Common myeloid progenitor, CD34-positive (primary cell): Measurements from ENCODE around the gene PPAN.
A peak's percentile ranks its signal among the peaks of the same experiment; 100 is the strongest.

Experiments
- CTCF ChIA-PET: fragments of 350-600 bp; sonication (Branson Sonifier 250); formaldehyde crosslinking; loops from one replicate; lab custom pipeline; 2021; ENCODE audit warnings: antibody characterized with exemption; lab: Charles Lee
- POLR2A ChIA-PET: fragments of 350-600 bp; sonication (Branson Sonifier 250); formaldehyde crosslinking; loops from one replicate; lab custom pipeline; 2021; ENCODE audit warnings: antibody characterized with exemption; lab: Charles Lee
- DNase-seq, 3 donors: peaks; one replicate each; pipeline versions ENCODE4 v3.0.0 to v3.0.0-alpha.2; 2013
- H3K27ac ChIP-seq, 2 experiments: 1 replicate in 1 of 2; 2 replicates in 1 of 2; pipeline ENCODE4 v1.7.0; 2013; ENCODE audit warnings: inconsistent platforms in 2 of 2, low read length in 2 of 2, mild to moderate bottlenecking in 2 of 2, low read depth in 1 of 2, moderate library complexity in 1 of 2; ENCODE audit not compliant: severe bottlenecking in 2 of 2, insufficient read depth in 1 of 2, poor library complexity in 1 of 2
- H3K27me3 ChIP-seq, 5 experiments: replicated peaks in 2 of 5; 1 replicate in 3 of 5; 2 replicates in 2 of 5; pipeline versions ENCODE4 v1.6.1 to v1.7.0; 2013; ENCODE audit warnings: low read length in 4 of 5, mild to moderate bottlenecking in 2 of 5, moderate library complexity in 2 of 5, inconsistent platforms in 1 of 5; ENCODE audit not compliant: insufficient read depth in 5 of 5, control insufficient read depth in 4 of 5
- H3K36me3 ChIP-seq, 4 experiments: 1 replicate in 2 of 4; 2 replicates in 2 of 4; pipeline versions ENCODE4 v1.6.1 to v1.7.0; 2013; ENCODE audit warnings: low read length in 3 of 4, control low read depth in 1 of 4, mild to moderate bottlenecking in 1 of 4; ENCODE audit not compliant: control insufficient read depth in 4 of 4, insufficient read depth in 4 of 4
- H3K4me1 ChIP-seq, 4 experiments: 1 replicate in 3 of 4; 2 replicates in 1 of 4; pipeline versions ENCODE4 v1.6.1 to v1.7.1; 2013; ENCODE audit warnings: low read length in 3 of 4, mild to moderate bottlenecking in 3 of 4, control low read depth in 1 of 4, inconsistent platforms in 1 of 4, moderate library complexity in 1 of 4; ENCODE audit not compliant: control insufficient read depth in 4 of 4, insufficient read depth in 4 of 4; ENCODE audit errors: control extremely low read depth in 1 of 4
- H3K4me3 ChIP-seq, 7 experiments: 1 replicate in 4 of 7; 2 replicates in 3 of 7; pipeline versions ENCODE4 v1.5.1 to v1.7.0; 2013; ENCODE audit warnings: mild to moderate bottlenecking in 7 of 7, low read length in 6 of 7, moderate library complexity in 6 of 7, inconsistent platforms in 2 of 7, low read depth in 2 of 7, control low read depth in 1 of 7; ENCODE audit not compliant: insufficient read depth in 4 of 7, control insufficient read depth in 1 of 7; ENCODE audit errors: extremely low read depth in 1 of 7
- H3K9me3 ChIP-seq, 5 experiments: 1 replicate in 4 of 5; 2 replicates in 1 of 5; pipeline versions ENCODE4 v1.6.1 to v1.7.1; 2013; ENCODE audit warnings: low read length in 4 of 5, mild to moderate bottlenecking in 2 of 5, inconsistent platforms in 1 of 5, low read depth in 1 of 5, moderate library complexity in 1 of 5; ENCODE audit not compliant: control insufficient read depth in 4 of 5, insufficient read depth in 2 of 5; ENCODE audit errors: control extremely low read depth in 1 of 5
- WGBS: methylation state at CpG from one replicate; pipeline ENCODE4 v1.1.5; 2013; ENCODE audit not compliant: insufficient coverage; 5-methylcytosine and 5-hydroxymethylcytosine counted together

PPAN gene

GRCh38 chr19:10086591-10087192, 19.5 kb upstream of the PPAN start:
- CTCF ChIA-PET, result no interaction called here
- peaks cover 0 to 2% (median 0%) of the 10 kb centered on the region in 5 experiments for H3K27me3 ChIP-seq
- peak overlapping the region; percentile 78 to 92 (median 87) for H3K4me3 ChIP-seq
- peaks cover 4 to 25% (median 19%) of the 10 kb centered on the region in 4 experiments for H3K36me3 ChIP-seq
- POLR2A ChIA-PET, result no interaction called here
- DNase-seq, result peak in 2 of 3 donors; percentile 47 to 58
- peaks cover 0 to 3% (median 0%) of the 10 kb centered on the region in 5 experiments for H3K9me3 ChIP-seq
- peaks cover 0 to 17% (median 7%) of the 10 kb centered on the region in 4 experiments for H3K4me1 ChIP-seq
- 5% methylated on average over 28 of the region's 43 CpGs for WGBS
- H3K27ac ChIP-seq, result peak overlapping the region in 1 of 2 experiments; percentile 64

- Histone ChIP-seq H3K36me3 (peaks cover 4 to 32% (median 24%) of the 10 kb centered on the region in 4 experiments), H3K27ac (no peak overlapping the region), H3K9me3 (peaks cover 0 to 3% (median 0%) of the 10 kb centered on the region in 5 experiments), H3K4me1 (peaks cover 0 to 17% (median 7%) of the 10 kb centered on the region in 4 experiments), H3K4me3 (peak overlapping the region in 6 of 7 experiments; percentile 78 to 92 (median 88)), H3K27me3 (peaks cover 0 to 2% (median 0%) of the 10 kb centered on the region in 5 experiments)
- CTCF ChIA-PET, result no interaction called here
- DNase-seq, result no peak
- POLR2A ChIA-PET, result no interaction called here
- WGBS, result 92% methylated on average over 9 of the region's 18 CpGs
Measured at GRCh38 chr19:10087296-10088061, 18.7 kb upstream of the PPAN start.

- Histone ChIP-seq H3K27me3 (no peaks in the 10 kb centered on the region), H3K4me3 (no peak overlapping the region), H3K9me3 (peaks cover 0 to 3% (median 0%) of the 10 kb centered on the region in 5 experiments), H3K4me1 (peaks cover 0 to 17% (median 7%) of the 10 kb centered on the region in 4 experiments), H3K36me3 (peaks cover 5 to 45% (median 29%) of the 10 kb centered on the region in 4 experiments), H3K27ac (no peak overlapping the region)
- POLR2A ChIA-PET, result no interaction called here
- 100% methylated on average over 3 of the region's 6 CpGs for WGBS
- DNase-seq, result no peak
- CTCF ChIA-PET, result no interaction called here
Measured at GRCh38 chr19:10088949-10089554, 17.1 kb upstream of the PPAN start.

- no peak overlapping the region for H3K27ac ChIP-seq
- H3K27me3 ChIP-seq, result no peaks in the 10 kb centered on the region
- H3K36me3 ChIP-seq, result peaks cover 5 to 45% (median 29%) of the 10 kb centered on the region in 4 experiments
- CTCF ChIA-PET, result interaction anchor here (1.1 kb wide), 1 partner anchor 136 kb away, joined by 3 read pairs; no protein-coding TSS in a partner anchor
- POLR2A ChIA-PET, result interaction anchor here (0.6 kb wide), 1 partner anchor 104 kb away, joined by 3 read pairs; no protein-coding TSS in a partner anchor
- whole genome bisulfite sequencing, result 97% methylated on average over 13 of the region's 15 CpGs
- H3K4me1 ChIP-seq, result peaks cover 0 to 17% (median 7%) of the 10 kb centered on the region in 4 experiments
- no peak overlapping the region for H3K4me3 ChIP-seq
- H3K9me3 ChIP-seq, result peaks cover 0 to 3% (median 0%) of the 10 kb centered on the region in 5 experiments
- no peak for DNase-seq
Measured at GRCh38 chr19:10089801-10090375, 16.3 kb upstream of the PPAN start.

- Histone ChIP-seq H3K4me1 (peaks cover 0 to 16% (median 11%) of the 10 kb centered on the region in 4 experiments), H3K9me3 (peaks cover 0 to 3% (median 0%) of the 10 kb centered on the region in 5 experiments), H3K36me3 (peaks cover 5 to 45% (median 29%) of the 10 kb centered on the region in 4 experiments), H3K27me3 (no peaks in the 10 kb centered on the region), H3K4me3 (no peak overlapping the region), H3K27ac (no peak overlapping the region)
- DNase-seq, result no peak
- POLR2A ChIA-PET, result no interaction called here
- WGBS, result 100% methylated on average over 14 of the region's 17 CpGs
- CTCF ChIA-PET, result no interaction called here
Measured at GRCh38 chr19:10091370-10091687, 14.8 kb upstream of the PPAN start.

GRCh38 chr19:10091895-10092641, 14.1 kb upstream of the PPAN start:
- Histone ChIP-seq H3K4me3 (no peak overlapping the region), H3K9me3 (peaks cover 0 to 3% (median 0%) of the 10 kb centered on the region in 5 experiments), H3K36me3 (peaks cover 5 to 45% (median 29%) of the 10 kb centered on the region in 4 experiments), H3K4me1 (peaks cover 0 to 16% (median 9%) of the 10 kb centered on the region in 4 experiments), H3K27me3 (no peaks in the 10 kb centered on the region), H3K27ac (no peak overlapping the region)
- ChIA-PET POLR2A (no interaction called here), CTCF (no interaction called here)
- no peak for DNase-seq
- WGBS, result 89% methylated on average over 13 of the region's 13 CpGs
